Left ventricle myocardium inferior (tissue), 1 donor: ENCODE measurements around the gene TADA1. TPM values are rescaled to one million over a fixed set of nuclear protein-coding genes. Genes with fewer than 3 reads are reported as not detected.

Experiments used
- DNase-seq: peaks from one replicate; pipeline ENCODE4 v3.0.0-alpha.2; 2020
- H3K27ac ChIP-seq: fragments of 200-600 bp; replicated peaks from 2 replicates; pipeline ENCODE4 v1.8.0; 2021
- H3K27me3 ChIP-seq: fragments of 200-600 bp; 2 replicates; pipeline ENCODE4 v1.8.0; 2021; ENCODE audit warnings: low read depth
- H3K36me3 ChIP-seq: fragments of 200-600 bp; 2 replicates; pipeline ENCODE4 v1.8.0; 2021
- H3K4me1 ChIP-seq: fragments of 200-600 bp; 2 replicates; pipeline ENCODE4 v1.8.0; 2021
- H3K4me3 ChIP-seq: fragments of 200-600 bp; 2 replicates; pipeline ENCODE4 v1.8.0; 2021; ENCODE audit warnings: mild to moderate bottlenecking, moderate library complexity
- H3K9me3 ChIP-seq: fragments of 200-600 bp; replicated peaks from 2 replicates; pipeline ENCODE4 v1.8.0; 2021
- intact Hi-C: fragments of 100-400 bp; cut with micrococcal nuclease; formaldehyde crosslinking; loops from one replicate; pipeline ENCODE4 v1.11.0; 2022
- long read RNA-seq: library from polyadenylated mRNA; unstranded; transcript quantifications from one replicate; pipeline ENCODE4 v2.0.0, GENCODE V29; 2021
- total RNA-seq: library from RNA; stranded (reverse); fragmentation: NEBNext Ultra II Directional; extraction: Animal tissue kit (Norgen Biotek cat#: 25700); gene quantifications from one replicate; pipeline ENCODE4 v1.2.1, GENCODE V29; 2021
- TF ChIP-seq, protein P1 (sequence below): fragments of 200-600 bp; IDR thresholded peaks from 2 replicates; pipeline ENCODE4 v1.8.0; 2021; ENCODE audit warnings: antibody characterized with exemption, mild to moderate bottlenecking, borderline replicate concordance
- donor health status: DM: no; HTN: yes; CAD: no; lungs with severe emphysema.

Gene TADA1, protein sequence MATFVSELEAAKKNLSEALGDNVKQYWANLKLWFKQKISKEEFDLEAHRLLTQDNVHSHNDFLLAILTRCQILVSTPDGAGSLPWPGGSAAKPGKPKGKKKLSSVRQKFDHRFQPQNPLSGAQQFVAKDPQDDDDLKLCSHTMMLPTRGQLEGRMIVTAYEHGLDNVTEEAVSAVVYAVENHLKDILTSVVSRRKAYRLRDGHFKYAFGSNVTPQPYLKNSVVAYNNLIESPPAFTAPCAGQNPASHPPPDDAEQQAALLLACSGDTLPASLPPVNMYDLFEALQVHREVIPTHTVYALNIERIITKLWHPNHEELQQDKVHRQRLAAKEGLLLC
- total RNA-seq = 10.2 TPM
- long read RNA-seq, transcript TADA1-201 (8 exons, 2,159 nt) = major isoform, 18 of 20 reads
- long read RNA-seq, partial matches to known transcripts = 1 of 20 reads
- long read RNA-seq, other reads (novel, unspliced or antisense) = 1 of 20 reads

DNA sequence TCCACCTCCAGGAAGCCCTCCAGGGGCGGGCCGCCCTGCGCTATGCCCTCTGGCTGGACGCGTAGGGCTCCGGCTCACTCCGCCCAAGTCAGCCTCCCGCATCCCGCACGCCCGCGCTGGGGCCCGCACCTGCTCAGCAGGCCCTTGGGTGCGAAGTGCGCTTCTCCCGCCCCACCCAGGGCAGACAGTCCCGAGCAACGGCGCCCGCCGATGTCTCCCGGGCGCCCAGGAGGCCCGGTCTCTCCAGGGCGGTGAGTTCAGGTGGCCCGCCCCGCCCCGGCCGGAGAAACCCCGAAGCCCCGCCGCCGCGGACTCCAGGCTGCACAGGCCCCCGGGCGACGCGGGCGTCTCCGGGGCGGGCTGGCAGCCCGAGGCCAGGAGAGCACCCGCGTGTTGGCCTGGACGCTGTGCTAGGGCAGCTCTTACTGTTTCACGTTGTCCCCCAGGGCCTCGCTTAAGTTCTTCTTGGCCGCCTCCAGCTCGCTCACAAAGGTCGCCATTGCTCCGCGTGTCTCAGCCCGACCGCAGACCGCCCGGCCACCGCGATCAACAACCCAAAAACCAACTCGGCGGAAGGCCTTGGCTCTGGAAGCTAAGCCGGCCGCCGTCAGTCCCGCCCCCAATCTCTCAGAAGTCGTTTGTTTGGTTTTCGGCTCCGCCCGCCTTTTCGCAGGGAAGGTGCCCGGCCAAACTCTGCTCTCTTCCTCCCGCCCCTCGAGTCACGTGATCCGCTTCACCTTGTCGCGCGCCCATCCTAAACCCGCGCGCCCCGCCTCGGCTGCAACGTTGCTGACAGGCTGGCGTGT, at the start of gene TADA1:
Gene TADA1 (minus strand): TSS at position 531 of the 806 bp plus-strand sequence. CDS start 31 bp downstream, at position 500.
- Histone ChIP-seq H3K27me3 (no peaks in the 10 kb centered on the region), H3K4me3 (peak within 1 kb of the TSS; percentile 91), H3K4me1 (peaks cover 41% of the 10 kb centered on the region), H3K27ac (peak within 1 kb of the TSS; percentile 95), H3K36me3 (no peaks in the 10 kb centered on the region), H3K9me3 (no peaks in the 10 kb centered on the region)
- TF ChIP-seq, protein P1, sequence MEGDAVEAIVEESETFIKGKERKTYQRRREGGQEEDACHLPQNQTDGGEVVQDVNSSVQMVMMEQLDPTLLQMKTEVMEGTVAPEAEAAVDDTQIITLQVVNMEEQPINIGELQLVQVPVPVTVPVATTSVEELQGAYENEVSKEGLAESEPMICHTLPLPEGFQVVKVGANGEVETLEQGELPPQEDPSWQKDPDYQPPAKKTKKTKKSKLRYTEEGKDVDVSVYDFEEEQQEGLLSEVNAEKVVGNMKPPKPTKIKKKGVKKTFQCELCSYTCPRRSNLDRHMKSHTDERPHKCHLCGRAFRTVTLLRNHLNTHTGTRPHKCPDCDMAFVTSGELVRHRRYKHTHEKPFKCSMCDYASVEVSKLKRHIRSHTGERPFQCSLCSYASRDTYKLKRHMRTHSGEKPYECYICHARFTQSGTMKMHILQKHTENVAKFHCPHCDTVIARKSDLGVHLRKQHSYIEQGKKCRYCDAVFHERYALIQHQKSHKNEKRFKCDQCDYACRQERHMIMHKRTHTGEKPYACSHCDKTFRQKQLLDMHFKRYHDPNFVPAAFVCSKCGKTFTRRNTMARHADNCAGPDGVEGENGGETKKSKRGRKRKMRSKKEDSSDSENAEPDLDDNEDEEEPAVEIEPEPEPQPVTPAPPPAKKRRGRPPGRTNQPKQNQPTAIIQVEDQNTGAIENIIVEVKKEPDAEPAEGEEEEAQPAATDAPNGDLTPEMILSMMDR = no peak
- intact Hi-C loops = no loop called here
- DNase-seq = peak; percentile 99

DNA sequence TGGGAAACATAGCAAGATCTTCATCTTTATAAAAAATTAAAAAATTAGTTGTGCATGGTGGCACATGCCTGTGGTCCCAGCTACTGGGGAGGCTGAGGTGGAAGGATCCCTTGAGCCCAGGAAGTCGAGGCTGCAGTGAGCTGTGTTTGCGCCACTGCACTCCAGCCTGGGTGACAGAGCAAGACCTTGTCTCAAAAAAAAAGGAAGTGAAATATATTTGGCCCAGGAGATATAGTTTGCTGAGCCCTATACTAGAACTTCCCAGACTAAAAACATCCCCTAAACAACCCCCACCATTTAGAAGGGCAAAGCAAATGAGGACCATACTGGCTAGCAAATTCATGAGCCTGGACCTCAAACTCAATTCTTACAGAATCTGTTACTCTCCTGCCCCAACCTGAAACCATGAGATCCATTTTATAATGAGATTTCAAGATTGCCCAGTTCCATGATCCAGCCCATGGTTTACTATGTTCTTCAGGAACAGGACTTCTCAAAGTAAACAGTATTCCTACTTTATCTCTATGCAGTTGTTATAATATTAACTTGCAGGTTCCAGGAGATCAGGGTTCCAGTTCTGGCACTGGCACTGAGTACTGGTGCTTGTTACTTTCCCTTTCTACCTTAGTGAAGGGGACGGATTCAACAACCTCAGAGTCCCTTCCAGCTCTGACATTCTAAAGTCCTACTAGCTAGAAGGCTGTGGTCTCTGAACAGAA, 48.9 kb upstream of the TADA1 start:
- DNase-seq = no peak
- TF ChIP-seq, protein P1 = no peak
- Histone ChIP-seq H3K27me3 (peaks cover 41% of the 10 kb centered on the region), H3K4me3 (no peak overlapping the region), H3K9me3 (no peaks in the 10 kb centered on the region), H3K27ac (peak overlapping the region; percentile 58), H3K4me1 (peaks cover 41% of the 10 kb centered on the region), H3K36me3 (no peaks in the 10 kb centered on the region)
- intact Hi-C loops = no loop called here

DNA sequence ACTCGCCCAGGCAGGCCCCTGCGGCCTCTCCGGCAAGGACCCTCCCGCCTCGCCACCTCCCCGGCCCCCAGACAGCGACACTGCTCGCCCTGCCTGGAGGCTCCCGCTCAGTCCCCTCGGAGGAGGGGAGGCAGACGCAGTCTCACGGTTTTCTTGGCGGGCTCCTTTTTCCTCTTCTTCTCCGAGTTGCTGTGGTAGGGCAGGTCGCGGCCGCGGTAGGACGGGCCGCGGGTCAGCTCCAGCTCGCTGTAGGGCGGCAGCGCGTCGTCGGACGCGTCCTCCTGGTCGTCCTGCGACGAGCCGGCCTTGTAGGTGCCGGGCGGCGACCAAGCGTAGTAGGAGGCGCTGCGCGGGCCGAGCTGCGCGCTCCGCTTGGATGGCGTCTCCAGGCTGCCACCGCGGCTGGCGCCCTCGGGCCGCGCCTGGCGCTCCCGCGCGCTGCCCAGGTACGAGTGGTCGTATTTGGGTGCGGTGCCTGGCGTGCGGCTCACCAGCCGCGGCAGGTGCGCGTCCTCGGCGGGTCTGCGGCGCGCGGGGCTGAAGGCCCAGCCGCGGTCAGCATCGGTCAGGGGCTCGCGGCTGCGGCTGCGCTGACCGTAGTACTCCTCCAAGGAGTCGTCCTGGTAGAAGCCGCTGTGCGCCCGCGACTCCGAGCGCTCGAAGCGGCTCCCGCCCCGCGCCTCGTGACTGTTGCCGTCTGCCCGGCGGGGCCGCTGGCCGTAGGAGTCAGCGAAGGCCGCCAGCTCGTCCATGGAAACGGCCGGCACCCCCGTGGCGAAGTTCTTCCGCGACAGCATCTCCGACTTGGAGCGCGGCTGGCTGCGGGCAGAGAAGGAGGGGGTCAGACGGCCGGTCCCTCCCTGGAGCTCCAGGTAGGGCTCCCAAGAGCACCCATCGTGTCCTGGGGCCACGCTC, 44.8 kb upstream of the TADA1 start:
- intact Hi-C loops = no loop called here
- Histone ChIP-seq H3K9me3 (no peaks in the 10 kb centered on the region), H3K4me3 (peak overlapping the region; percentile 68), H3K4me1 (peaks cover 31% of the 10 kb centered on the region), H3K27me3 (peaks cover 63% of the 10 kb centered on the region), H3K27ac (peak overlapping the region; percentile 52), H3K36me3 (no peaks in the 10 kb centered on the region)
- TF ChIP-seq, protein P1 = no peak
- DNase-seq = no peak

DNA sequence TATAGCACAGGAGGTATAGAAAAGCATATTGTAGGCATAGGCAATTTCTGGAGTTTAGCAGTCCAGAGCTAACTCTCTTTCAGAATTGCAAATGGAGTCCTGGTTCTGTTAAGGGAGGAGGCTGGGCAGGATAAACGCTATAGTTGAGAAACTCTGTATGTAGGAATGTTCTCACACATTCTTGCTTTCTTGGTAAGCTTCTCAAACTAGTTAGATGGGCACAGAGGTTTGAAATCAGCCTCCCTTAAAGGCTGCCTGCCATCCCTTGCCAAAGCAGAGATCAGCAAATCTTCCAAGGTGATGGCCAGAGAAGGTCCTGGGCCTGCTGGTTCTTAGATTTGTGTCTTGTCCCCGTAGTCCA, 42.9 kb upstream of the TADA1 start:
- Histone ChIP-seq H3K9me3 (no peaks in the 10 kb centered on the region), H3K27ac (no peak overlapping the region), H3K27me3 (peaks cover 68% of the 10 kb centered on the region), H3K4me3 (no peak overlapping the region), H3K4me1 (peaks cover 23% of the 10 kb centered on the region), H3K36me3 (no peaks in the 10 kb centered on the region)
- no peak for DNase-seq
- intact Hi-C loops = no loop called here
- TF ChIP-seq, protein P1 = no peak
